GM13976 (cell line): ENCODE data around the gene NME4.

ENCODE experiments used
- DNase-seq: peaks from one replicate; pipeline ENCODE4 v3.0.0; 2012; ENCODE audit warnings: low spot score
- in situ Hi-C: fragments of 300-500 bp; cut with MboI; formaldehyde crosslinking; loops from one replicate; pipeline ENCODE4 v1.12.0; 2022; ENCODE audit warnings: low sequenced_read_pairs, mixed read lengths, inconsistent platforms; ENCODE audit not compliant: unreplicated experiment
- TF ChIP-seq, protein P1 (sequence below): IDR thresholded peaks from 2 replicates; pipeline ENCODE4 v1.5.1; 2012; ENCODE audit warnings: borderline replicate concordance, mild to moderate bottlenecking; ENCODE audit not compliant: insufficient read depth; ENCODE audit errors: extremely low read depth, missing control alignments, control extremely low read depth

The NME4 gene

DNA sequence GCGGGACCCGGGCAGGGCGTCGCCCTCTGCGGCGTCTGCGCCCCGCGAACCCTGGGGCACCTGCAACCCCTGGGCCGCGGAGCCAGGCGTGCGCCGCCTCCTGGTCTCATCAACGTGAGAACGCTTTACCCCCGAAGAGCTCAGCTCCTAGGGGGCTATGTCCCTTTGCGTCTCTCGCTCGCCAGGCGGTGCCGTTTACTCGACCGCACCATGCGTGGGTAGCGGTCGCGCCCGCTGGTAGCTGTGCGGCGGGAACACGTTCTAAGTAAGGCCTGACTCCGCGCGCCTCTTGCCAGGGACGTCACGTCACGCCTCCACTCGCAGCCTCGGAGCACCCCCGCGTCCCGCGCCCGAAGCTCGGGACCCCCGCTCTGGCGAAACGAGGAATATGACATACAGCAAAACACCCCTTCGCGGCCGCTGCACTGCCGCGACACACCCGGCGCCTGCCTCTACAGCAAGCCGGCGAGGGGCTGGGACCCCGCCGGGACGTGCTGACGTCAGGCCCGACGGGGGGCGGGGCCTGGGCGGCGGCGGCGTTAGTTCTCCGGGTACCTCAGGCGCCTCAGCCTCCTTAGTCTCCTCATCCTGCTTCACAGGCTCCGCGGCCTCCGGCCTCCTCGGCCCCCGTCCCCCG is 28.2 kb downstream of the NME4 start, which contains the start of gene RAB11FIP3:
TSS of gene RAB11FIP3 (plus strand) at position 568 of the 637 bp plus-strand sequence. CDS start 358 bp downstream, outside the sequence.
- DNase-seq: peak; percentile 97
- TF ChIP-seq, protein P1, sequence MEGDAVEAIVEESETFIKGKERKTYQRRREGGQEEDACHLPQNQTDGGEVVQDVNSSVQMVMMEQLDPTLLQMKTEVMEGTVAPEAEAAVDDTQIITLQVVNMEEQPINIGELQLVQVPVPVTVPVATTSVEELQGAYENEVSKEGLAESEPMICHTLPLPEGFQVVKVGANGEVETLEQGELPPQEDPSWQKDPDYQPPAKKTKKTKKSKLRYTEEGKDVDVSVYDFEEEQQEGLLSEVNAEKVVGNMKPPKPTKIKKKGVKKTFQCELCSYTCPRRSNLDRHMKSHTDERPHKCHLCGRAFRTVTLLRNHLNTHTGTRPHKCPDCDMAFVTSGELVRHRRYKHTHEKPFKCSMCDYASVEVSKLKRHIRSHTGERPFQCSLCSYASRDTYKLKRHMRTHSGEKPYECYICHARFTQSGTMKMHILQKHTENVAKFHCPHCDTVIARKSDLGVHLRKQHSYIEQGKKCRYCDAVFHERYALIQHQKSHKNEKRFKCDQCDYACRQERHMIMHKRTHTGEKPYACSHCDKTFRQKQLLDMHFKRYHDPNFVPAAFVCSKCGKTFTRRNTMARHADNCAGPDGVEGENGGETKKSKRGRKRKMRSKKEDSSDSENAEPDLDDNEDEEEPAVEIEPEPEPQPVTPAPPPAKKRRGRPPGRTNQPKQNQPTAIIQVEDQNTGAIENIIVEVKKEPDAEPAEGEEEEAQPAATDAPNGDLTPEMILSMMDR: peak; percentile 31
- in situ Hi-C loops: no loop called here

DNA sequence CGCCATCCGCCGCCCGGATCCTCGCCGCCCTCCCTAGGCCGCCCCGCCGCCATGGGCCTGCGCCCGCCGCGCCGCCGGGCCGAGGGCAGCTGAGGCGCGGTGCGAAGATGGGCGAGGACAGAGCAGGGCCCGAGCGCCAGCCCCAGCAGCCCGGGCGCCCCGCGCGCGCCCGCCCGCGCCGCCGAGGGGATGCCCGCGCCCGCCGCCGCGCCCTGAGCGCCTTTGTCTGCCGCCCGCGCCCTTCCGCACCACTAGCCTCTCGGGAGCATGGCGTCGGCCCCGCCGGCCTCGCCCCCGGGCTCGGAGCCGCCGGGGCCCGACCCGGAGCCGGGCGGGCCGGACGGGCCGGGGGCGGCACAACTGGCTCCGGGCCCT is 28.7 kb downstream of the NME4 start:
- in situ Hi-C loops: no loop called here
- TF ChIP-seq, protein P1: no peak
- DNase-seq: no peak

DNA sequence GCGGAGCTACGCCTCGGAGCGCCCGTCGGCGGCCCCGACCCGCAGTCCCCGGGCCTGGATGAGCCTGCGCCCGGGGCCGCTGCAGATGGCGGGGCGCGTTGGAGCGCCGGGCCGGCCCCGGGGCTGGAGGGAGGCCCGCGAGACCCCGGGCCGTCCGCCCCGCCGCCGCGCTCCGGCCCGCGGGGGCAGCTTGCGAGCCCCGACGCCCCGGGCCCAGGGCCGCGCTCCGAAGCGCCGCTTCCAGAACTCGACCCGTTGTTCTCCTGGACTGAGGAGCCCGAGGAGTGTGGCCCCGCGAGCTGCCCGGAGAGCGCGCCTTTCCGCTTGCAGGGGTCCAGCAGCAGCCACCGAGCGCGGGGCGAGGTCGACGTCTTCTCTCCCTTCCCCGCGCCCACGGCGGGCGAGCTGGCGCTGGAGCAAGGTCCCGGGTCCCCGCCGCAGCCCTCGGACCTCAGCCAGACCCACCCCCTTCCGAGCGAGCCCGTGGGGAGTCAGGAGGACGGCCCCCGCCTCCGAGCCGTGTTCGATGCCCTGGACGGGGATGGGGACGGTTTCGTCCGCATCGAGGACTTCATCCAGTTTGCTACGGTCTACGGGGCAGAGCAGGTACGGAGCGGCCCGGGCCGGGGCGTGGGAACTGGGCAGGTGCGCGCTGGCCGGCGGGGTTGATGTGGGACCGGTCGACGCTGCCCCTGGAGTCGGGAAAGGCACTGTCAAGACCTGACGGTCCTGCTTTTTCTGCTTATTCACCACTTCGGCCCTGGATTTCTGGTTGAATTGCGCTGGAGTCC is 29.3 kb downstream of the NME4 start:
- no peak for DNase-seq
- TF ChIP-seq, protein P1: no peak
- in situ Hi-C loops: no loop called here

DNA sequence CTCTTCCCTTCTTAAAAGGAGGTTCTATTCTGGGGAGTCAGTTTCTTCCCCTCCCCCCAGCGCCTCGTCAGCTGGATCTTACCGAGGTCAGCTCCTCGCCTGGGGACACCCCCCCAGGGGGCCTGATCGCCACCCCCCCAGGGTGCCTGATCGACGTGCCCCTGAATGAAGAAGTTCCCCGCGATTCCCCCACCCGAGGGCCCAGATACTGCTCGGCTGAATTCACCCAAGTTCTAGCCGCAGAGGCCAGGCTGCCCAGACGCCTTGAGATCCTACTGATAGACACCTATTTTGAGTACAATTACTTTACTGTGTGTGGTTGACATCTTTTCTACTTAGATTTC is 29.9 kb downstream of the NME4 start:
- TF ChIP-seq, protein P1: no peak
- in situ Hi-C loops: no loop called here
- no peak for DNase-seq

DNA sequence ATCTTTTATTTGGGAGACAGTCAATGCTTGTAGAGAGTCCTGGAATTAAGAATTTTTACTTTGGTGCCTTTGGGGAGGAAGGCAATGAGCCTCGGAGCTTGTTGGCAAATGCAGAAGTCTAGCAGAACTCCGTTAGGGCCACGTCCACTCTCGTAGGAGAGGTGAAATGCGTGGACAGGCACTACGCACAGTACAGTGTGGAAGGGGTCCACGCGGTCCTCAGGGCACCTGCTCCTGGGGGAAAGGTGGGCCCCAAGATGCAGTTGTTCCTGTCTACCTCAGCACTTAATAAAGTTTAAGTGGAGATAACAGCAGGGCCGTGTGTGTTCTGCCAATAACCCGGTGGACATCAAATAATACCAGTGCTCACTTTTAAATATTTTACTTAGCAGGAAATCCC is 30.3 kb downstream of the NME4 start:
- TF ChIP-seq, protein P1: no peak
- in situ Hi-C loops: no loop called here
- DNase-seq: no peak

DNA sequence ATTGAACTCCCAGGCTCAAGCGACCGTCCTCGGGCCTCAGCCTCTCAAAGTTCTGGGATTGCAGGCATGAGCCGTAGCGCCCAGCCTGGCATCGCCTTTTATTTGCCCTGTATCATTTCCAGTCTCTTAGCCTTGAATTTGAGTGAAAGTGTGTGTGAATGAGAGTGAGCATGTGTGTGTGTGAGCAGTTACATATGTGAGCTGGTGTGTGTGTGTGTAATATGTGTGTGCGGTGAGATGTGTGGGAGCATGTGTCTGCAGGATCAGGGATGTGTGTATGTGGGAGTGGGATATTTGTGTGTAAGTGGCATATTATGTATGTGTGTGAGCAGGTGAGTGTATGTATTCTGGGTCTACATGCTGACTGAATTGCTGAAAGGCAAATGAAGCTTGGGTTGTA is 33.9 kb downstream of the NME4 start:
- in situ Hi-C loops: no loop called here
- TF ChIP-seq, protein P1: no peak
- no peak for DNase-seq
